Measurements from ENCODE around the gene HMX2.
"Not testable (repeated sequence)": the region's sequence is repeated elsewhere in the genome, so short reads cannot be mapped to it uniquely, and the experiment has no call there.

HMX2 gene

DNA sequence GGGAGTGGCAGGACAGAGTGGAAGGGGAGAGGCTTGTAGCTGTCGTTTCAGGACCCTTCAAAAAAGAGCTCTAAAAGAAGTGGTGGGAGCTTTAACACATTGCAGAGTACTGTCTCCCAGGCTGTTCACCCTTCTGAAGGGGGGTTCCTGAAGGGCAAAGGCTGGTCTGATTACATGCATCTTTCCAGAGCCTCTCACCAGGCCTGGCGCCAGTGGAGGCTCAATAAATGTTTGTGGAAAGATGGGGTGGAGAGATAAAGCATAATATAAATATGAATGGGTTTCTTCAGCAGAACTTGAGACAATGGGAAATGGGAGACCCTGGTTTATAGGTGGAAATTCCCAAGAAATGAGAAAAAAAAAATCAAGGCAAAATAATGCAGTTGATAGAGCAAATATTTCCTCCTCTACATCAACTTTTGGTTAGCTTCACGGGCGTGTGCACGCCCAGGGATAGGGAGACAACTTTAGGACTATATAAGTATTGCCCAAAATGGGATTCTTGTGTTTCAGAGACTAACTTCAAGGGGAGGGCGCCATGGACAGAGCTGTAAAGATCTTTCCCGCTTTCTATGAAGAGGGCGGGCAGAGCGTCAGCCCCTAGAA, 5.7 kb downstream of the HMX2 start:
- no peak for DNase-seq

DNA sequence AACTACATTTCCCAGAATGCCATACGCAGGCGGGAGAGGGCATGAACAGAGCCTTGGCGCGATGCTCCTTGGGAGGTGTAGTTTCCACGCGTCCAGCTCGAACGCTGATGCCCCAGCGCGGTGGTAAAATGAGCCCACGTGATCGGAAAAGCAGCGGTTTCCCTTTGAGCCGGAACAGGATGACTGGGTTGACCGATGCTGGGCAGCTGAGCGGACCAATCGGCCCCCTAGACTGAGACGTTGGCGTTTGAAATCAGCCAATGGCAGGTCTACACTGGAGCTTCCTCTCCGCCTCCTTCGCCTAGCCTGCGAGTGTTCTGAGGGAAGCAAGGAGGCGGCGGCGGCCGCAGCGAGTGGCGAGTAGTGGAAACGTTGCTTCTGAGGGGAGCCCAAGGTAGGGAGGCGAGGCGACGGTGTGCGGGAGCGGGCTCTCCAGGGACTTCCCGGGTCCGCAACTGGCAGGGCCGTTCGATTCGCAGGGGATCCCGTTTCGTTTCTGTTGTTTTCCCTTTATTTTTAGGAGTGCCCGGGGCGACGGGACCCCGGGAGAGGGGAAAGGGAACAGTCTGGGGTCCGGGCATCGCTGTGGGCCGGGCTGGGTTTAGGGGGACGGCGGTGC, 6.3 kb downstream of the HMX2 start, which contains the start of gene BUB3:
Gene BUB3, plus strand, starts transcription at position 311 of the 619 bp plus-strand sequence. CDS start 516 bp downstream, outside the sequence.
- peak; percentile 99 for DNase-seq

DNA sequence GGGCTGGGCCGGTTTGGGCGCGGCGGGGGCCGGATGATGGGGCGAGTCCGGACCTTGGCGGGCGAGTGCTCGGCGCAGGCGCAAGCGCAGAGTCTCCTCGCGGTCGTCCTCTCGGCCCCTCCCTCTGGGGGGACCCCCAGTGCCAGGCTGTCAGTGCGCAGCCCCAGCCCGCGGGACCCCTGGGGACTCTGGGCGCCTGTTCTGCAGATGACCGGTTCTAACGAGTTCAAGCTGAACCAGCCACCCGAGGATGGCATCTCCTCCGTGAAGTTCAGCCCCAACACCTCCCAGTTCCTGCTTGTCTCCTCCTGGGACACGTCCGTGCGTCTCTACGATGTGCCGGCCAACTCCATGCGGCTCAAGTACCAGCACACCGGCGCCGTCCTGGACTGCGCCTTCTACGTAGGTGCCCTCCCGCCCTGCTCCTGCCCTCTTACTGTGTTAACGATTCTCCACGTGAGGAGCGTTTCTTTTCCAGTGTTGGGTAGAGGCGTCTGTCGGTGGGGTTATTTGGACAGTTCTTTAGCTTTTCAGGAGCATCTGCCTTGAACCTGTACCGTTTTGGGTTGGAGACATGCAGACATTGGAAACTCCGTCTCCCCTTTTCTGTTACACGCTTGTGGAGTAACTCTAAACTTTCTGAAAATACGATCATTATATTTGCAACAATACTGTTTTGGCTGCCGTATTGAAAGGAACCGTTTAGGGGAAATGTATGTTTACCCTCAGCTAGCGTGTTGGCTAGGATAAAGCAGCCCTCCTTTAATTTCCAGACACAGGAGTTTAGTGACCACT, 7.0 kb downstream of the HMX2 start:
- DNase-seq = peak; percentile 64

DNA sequence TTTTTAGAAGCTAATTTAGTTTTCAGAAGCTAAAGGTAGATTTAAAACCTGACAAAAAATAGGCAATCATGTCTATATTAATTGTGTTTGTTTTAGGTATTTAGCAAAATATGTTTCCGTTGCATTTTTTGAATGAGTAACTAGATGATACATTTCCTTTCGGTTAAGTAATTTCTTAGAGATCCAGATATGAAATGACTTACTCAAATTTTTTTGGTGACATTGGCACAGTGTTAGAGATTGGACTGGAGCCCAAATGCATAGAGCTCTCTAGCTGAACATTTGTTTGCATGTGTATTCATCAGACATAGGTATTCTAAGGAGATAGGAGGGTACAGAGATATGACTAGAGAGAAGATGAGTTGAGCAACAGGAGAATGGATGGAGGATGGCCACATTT, 8.1 kb downstream of the HMX2 start:
- no peak for DNase-seq

DNA sequence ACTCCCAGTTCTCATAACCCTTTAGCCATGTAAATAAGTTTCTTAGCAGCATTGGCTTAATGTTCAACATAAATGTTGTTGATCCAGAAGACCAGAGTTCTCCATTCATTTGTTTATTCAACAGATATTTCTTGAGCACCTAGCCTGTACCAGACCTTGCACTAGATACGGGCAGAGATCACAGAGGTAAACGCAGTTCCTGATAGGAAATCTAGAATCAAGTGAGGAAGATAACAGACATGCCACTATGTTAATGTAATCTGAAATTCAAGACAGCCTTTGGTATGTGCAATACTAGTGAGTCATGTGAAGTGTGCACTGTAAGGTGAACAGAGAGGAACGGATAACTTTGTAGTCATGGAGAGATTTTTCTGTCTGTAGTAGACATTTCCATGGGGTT, 9.3 kb downstream of the HMX2 start:
- no peak for DNase-seq

DNA sequence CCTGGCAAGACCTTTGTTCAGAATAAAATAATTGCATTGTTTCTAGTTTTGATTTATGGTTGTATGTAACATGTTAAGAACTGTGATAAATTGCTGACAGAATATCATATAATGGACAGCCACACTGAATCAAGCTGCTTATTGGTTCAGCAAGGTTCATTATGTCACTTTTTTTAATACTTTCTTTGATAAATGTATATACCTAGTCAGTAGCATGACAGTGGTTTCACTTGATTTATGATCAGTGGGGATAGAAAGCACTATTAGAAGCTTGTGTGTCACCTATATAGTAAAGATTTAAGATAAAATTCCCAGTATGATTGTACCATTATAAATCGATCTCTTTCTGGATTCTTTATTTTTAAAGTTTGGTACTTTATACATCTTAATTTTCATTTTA, 10.7 kb downstream of the HMX2 start:
- DNase-seq = no peak

DNA sequence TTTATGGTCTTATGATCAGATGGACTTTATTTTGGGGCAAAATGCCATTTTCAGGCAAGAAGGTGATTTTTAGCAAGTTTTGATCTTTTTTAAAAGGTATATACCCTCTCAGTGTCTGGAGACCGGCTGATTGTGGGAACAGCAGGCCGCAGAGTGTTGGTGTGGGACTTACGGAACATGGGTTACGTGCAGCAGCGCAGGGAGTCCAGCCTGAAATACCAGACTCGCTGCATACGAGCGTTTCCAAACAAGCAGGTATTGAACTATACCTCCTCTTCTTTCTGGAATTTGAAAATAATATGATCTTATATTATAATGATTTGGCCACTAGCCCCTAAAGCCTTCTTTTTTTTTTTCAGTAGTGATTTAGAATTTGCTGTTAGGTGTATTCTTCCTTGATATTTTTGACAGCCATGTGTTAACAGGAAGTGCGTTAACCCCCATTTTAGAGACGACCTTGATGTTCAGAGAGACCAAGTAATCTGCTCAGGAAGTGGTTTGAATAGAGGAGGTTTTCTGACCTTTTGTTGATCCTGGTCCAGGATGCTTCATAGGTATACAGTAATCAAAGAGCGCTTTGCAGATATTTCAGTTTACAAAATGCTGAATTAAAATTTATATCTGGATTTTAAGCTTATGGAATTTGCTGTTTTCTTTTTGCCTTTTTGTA, 12.5 kb downstream of the HMX2 start:
- DNase-seq = no peak

DNA sequence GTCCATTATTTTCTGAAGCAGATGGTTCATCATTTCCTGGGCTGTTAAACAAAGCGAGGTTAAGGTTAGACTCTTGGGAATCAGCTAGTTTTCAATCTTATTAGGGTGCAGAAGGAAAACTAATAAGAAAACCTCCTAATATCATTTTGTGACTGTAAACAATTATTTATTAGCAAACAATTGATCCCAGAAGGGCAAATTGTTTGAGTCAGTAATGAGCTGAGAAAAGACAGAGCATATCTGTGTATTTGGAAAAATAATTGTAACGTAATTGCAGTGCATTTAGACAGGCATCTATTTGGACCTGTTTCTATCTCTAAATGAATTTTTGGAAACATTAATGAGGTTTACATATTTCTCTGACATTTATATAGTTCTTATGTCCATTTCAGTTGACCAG, 16.4 kb downstream of the HMX2 start:
- DNase-seq = no peak

DNA sequence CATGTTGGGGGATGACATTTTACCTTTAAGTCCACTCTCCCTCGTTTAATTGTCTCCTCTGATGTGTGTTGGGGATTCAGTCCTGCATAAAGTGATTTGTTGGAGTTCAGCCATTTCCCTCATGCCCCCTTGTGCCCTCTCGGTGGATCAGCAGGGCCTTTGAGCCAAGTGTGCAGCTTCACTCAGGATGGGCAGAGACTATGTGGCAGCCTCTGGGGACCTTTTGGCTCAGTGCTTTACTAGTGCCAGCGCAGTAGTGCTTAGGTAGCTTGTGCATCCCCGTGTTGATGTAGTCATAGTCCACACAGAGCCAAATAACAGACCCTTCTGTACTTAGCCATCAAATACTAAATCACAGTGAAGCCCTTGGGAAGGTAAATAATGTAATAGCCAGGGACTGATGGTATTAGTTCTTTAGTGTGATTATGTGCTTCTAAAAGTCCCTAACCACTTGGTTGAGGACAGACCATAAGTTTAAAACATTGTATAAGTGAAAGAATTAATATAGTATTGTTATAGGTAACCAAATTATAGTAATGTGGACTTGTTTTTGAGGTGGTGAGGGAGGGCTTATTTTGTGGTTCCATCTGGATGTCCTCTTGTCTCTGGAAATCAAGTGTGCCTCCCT, 17.6 kb downstream of the HMX2 start:
- peak; percentile 36 for DNase-seq

DNA sequence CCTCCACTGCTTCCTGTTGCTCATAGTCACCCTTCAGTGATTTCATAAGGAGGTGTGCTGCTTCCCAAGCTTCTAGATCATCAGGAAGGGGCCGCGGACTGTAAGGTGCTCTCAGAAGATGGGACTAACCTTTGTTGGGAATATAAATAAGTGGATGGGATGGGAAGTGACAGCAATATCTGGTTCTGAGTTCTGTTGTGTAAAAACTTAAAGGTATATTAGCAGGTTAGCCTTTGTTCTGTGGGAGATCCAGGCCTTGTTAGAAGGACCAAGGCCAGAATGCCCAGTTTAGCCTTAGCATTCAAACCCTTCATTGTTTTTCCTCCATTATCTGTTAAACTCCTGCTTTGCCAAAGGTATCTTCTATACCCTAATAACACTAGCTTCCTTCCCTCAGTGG, 18.7 kb downstream of the HMX2 start:
- DNase-seq = no peak

DNA sequence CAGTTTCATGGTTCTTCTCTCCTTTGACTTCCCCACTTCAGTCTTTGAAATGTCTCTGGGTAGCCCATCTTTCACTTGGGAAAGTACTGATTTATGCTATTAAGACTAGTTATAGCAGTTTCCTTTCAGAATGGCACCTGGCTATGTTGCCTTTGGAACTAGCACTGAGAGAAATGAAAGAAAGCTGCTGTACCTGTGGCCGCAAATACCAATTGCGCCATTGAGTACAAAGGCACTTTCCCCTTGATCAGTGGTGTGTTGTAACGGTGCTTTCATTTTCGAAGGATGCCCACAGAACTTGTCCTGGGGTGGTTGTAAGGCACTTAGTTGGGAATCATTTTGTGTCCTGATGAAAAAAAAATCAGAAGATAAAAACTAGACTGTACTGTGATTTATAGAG, 23.0 kb downstream of the HMX2 start:
- no peak for DNase-seq

DNA sequence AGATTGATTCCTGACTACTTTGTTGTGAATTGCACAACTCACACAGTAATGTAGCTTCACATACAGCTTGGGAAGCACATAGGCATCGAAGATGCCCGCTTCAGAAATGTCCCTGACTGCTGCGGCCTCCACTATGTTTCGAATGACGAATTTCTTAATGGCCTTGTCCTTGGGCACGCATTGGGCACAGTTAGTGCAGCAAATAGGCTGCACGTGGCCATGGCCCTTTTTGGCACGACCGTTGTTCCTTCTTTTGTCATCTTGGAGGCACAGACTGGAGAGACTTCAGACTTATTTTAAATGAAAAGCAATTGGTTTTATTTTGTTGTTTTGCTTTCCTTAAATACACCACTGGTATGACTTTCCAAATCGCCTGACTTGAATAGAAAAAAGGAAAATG, 23.7 kb downstream of the HMX2 start:
- not testable (repeated sequence) for DNase-seq

DNA sequence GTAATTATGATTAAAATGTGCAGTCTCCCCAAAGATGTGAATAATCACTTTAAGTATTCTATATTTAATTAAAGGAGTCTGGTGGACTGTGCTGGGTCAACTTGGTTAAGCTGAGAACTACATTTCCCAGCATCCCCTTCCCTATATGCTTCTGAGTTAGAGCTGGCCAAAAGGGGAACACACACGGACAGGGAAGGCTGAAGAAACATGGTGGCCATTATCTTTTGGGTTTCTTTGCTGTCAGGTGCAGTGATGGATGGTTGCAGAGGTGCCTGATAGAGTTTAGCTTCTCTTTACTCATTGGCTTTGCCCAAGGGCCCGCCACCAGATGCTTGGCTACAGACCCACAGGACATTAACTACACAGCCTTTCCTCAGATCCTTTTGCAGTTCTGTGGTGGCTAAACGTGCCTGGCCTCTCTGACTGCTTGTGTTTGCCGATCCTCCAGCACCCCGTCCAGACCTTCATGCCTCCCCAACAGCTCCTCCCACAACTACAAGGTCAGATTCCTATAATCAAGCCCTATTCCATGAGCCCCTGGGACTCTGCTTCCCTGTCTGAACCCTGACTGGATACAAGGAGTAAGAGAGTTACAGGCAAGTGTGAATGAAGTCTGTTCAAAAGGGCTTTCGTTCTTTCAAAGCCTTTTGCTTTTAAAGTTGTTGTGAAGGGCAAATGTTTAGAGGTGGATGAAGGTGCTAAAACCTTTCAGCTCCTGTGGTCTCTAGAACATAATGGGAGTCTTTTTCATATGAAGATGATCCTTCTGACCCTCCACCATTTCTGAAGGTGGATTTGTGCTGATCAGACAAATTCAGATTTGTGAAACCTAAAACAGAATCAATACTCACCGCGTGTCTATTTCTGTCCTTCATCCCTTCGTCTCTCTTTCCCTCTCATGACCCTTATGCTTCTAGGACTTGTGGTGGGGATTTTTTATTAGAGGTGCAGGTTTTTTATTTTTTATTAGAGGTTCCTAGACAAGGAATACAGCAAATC, 27.8 kb downstream of the HMX2 start:
- DNase-seq = no peak

DNA sequence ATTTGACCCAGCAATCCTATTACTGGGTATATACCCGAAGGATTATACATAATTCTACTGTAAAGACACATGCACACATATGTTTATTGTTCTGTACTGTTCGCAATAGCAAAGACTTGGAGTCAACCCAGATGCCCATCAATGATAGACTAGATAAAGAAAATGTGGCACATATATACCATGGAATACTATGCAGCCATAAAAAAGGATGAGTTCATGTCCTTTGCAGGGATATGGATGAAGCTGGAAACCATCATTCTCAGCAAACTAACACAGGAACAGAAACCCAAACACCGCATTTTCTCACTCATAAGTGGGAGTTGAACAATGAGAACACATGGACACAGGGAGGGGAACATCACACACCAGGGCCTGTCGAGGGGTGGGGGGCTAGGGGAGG, 30.5 kb downstream of the HMX2 start:
- not testable (repeated sequence) for DNase-seq

DNA sequence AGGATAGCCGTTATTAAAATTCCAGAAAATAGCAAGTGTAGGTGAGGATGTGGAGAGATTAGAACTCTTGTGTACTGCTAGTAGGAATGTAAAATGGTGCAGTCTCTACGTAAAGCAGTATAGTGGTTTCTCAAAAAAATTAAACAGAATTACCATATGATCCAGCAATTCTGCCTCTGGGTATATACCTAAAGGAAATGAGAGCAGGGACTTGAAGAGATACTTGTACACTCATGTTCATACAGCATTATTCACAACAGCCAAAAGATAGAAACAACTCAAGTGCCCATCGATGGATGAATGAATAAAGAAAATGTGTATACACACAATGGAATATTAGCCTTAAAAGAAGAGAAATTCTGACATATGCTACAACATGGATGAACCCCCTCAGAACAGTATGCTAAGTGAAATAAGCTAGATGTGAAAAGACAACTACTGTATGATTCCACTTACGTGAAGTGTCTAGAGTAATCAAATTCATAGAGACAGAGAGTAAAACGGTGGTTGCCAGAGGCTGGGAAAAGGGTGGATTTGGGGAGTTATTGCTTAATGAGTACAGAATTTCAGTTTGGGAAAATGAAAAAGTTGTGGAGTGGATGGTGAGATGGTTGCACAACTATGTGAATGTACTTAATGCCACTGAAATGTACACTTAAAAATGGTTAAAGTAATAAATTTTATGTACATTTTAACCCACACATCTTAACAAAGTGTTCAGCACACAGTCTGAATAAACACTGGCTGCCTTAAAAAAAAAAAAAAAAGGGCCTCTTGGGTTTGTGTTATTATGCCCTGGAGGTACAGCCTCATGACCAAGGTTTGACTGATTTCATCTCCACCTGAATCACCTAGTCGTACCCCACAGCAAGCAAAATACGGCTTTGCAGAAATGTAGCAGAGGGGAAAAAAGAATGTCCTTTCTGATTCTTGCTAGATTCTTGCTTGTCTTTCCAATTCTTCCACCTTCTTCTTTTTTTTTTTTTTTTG, 32.5 kb downstream of the HMX2 start:
- DNase-seq = no peak

DNA sequence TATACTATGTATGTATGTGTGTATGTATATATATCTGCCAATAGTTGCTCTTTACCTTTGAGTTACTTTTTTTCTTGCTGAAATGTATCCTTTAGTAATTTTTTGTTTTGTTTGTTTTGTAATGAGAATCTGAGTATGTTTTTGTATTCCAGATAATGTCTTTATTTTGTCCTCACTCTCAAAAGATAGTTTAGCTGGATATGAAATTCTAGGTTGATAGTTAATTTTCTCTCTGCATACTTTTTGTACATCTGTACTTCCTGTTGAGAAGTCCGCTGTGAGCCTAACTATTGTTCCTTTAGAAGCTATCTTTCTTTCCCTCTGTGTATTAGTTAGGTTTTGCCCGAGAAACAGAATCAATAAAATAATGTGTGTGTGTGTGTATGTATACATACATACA, 35.8 kb downstream of the HMX2 start:
- DNase-seq = no peak

DNA sequence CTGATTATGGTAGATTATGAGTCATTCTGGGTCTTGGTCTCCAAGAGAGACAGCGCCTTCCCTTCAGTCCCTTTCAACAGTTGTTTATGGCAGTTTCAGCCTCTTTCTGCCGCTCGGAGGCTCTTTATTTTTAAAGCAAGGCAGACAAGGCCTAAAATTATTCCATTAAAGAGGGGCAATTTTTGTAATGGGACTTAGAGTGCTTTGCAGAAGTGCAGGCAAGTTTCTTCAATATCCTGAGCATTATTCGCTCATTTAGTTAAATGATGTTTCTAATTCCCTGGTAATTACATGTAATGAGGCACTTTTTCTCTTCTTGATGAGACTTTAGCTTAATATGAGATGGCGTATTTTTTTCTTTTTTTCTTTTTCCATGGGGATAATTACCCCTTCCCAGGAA, 39.8 kb downstream of the HMX2 start:
- DNase-seq = no peak

DNA sequence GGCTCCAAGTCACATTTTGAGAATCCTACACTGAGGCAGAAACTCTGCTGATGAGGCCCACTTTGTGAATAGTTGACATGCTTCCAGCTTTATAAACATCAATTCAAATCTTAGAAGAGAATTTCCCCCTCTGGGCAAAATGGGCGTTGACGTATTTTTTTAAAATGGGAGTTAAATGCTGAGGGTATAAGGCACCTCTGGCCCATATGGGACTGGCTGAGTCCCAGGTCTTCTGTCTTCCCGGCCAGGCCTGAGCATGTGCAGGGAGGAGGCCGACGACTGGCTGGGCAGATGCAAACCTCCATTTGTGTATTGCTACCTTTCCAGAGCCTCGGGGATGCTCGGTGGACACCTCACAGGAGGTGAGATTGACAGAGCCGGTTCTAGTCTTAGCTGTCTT, 44.0 kb downstream of the HMX2 start:
- DNase-seq = no peak

DNA sequence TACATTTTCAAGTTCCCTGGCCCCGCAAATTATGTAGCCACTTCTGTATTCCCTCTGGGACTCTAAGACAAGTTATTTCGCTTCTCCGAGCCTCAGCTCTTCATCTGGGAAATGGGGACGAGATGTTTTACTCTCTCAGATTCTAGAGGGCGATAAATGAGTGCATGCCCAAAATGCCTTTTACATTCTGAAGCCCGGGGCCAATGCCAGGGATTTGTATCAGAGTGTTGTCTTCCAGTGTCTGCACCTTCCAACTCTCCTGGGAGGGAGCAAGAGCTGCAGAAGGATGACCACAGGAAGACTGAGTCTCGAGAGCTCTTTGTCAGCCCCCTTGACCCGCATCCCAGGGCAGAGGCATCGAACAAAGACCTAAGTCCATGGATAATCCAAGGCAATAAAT, 46.1 kb downstream of the HMX2 start:
- DNase-seq = no peak

Measured in hematopoietic multipotent progenitor cell treated with erythropoietin and hydrocortisone succinate and interleukin-3 and kit ligand, for 6 days (in vitro differentiated cells).